Natural killer cell (primary cell): Measurements from ENCODE around the gene SLC6A17. TPM values are rescaled to one million over a fixed set of nuclear protein-coding genes. Genes with fewer than 3 reads are reported as not detected.
A peak's percentile ranks its signal among the peaks of the same experiment; 100 is the strongest.

Experiments
- ATAC-seq, 3 donors: fragments of 150-1000 bp in 2 of 3; fragments of 200-7000 bp in 1 of 3; cut with Tn5 transposase; 1 replicate in 1 of 3; 2 replicates in 2 of 3; pipeline ENCODE4 v1.10.0; 2021; ENCODE audit warnings: mild to moderate bottlenecking in 2 of 3, moderate library complexity in 2 of 3
- DNase-seq, 2 donors: peaks; one replicate each; pipeline versions ENCODE4 v3.0.0 to v3.0.0-alpha.2; 2013 to 2021; ENCODE audit warnings: mixed read lengths in 1 of 2
- H3K27ac ChIP-seq: one replicate; pipeline ENCODE4 v1.5.1; 2013; ENCODE audit warnings: mild to moderate bottlenecking, low read length
- H3K27me3 ChIP-seq: one replicate; pipeline ENCODE4 v1.6.1; 2013; ENCODE audit warnings: low read length; ENCODE audit not compliant: control insufficient read depth, insufficient read depth
- H3K36me3 ChIP-seq: one replicate; pipeline ENCODE4 v1.6.1; 2013; ENCODE audit warnings: low read length; ENCODE audit not compliant: control insufficient read depth, insufficient read depth
- H3K4me1 ChIP-seq: one replicate; pipeline ENCODE4 v1.6.1; 2013; ENCODE audit warnings: low read length; ENCODE audit not compliant: control insufficient read depth, insufficient read depth
- H3K4me3 ChIP-seq: one replicate; pipeline ENCODE4 v1.5.1; 2013; ENCODE audit warnings: low read length
- H3K9me3 ChIP-seq: one replicate; pipeline ENCODE4 v1.6.1; 2013; ENCODE audit warnings: low read length; ENCODE audit not compliant: control insufficient read depth, insufficient read depth
- H3K27ac Mint-ChIP-seq, 2 donors: one replicate each; pipeline ENCODE4 v1.8.0; 2022; ENCODE audit warnings: mild to moderate bottlenecking in 2 of 2, mixed read lengths in 2 of 2, moderate library complexity in 1 of 2
- H3K27me3 Mint-ChIP-seq, 2 donors: one replicate each; pipeline ENCODE4 v1.8.0; 2022; ENCODE audit warnings: low read depth in 2 of 2, mixed read lengths in 2 of 2
- H3K36me3 Mint-ChIP-seq: one replicate; pipeline ENCODE4 v1.8.0; 2022; ENCODE audit warnings: mixed read lengths
- H3K4me1 Mint-ChIP-seq, 2 donors: one replicate each; pipeline ENCODE4 v1.8.0; 2022; ENCODE audit warnings: mixed read lengths in 2 of 2
- H3K4me3 Mint-ChIP-seq: one replicate; pipeline ENCODE4 v1.8.0; 2022; ENCODE audit warnings: mild to moderate bottlenecking, moderate library complexity, mixed read lengths
- H3K9me3 Mint-ChIP-seq, 2 donors: one replicate each; pipeline ENCODE4 v1.8.0; 2022; ENCODE audit warnings: mixed read lengths in 2 of 2
- WGBS: methylation state at CpG from one replicate; pipeline ENCODE4 v1.1.7; 2013; ENCODE audit warnings: missing lambda C conversion rate; ENCODE audit not compliant: insufficient coverage; 5-methylcytosine and 5-hydroxymethylcytosine counted together
- intact Hi-C: fragments of 100-400 bp; cut with micrococcal nuclease; formaldehyde crosslinking; loops from one replicate; pipeline ENCODE4 v1.14.2; 2022
- total RNA-seq, 4 donors: library from RNA; stranded (reverse); fragments of 120-200 nt in 1 of 4; gene quantifications; one replicate each; pipeline versions ENCODE4 v1.2.3 to v1.2.4, GENCODE V29; 2013 to 2022
- TF ChIP-seq, protein P1 (sequence below): fragments of 200-600 bp; IDR thresholded peaks from one replicate; pipeline ENCODE4 v1.8.0; 2022; ENCODE audit warnings: antibody characterized with exemption

SLC6A17 gene
- total RNA-seq, 3 donors from 2014 or later (not counting 1 experiment from before 2014, with no cell fraction given): not detected

DNA sequence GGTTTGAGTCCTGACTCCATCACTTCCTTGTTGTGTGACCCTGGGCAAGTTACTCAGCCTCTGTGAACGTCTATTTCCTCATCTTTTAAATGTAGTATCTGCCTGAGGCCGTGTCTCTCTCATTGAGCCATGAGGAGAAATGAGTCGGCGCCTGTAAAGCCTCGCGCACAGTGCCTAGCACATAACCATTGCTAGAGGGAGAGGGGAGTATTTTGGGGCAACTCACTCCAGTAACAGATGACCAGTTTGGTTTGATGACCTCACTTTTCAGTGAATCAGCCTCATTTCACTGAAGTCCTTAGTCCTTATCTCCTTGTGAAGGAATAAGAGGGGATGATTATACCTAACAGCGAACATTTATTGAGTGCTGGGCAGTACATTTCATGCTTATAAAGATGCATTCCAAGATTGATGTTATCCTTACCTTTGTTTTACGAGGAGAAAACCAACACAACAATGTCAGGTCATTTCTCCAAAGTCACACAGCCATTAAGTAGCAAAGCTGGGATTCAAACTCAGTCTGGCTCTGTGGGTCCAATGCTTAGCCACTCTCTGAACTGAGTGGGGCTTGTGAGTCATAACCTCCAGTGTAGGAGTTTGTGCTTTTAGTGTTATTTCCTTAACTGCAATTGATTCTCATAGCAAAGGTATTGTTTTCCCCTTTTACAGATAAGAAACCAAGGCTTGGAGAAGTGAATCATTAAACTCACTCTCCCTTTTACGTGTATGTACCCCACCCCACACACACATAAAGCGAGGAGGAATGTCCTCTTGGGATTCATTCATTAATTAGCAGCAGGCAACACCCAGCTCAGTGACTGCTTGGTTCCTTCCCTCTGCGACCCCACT is 85.8 kb downstream of the SLC6A17 start:
- no peak overlapping the region for H3K4me3 ChIP-seq
- peaks cover 0 to 4% of the 10 kb centered on the region in 2 donors for H3K27me3 Mint-ChIP-seq
- H3K36me3 Mint-ChIP-seq: no peaks in the 10 kb centered on the region
- no peaks in the 10 kb centered on the region for H3K4me1 ChIP-seq
- no peaks in the 10 kb centered on the region for H3K9me3 Mint-ChIP-seq
- intact Hi-C loops: no loop called here
- WGBS: 68% methylated on average over 11 of the region's 11 CpGs
- no peak overlapping the region for H3K27ac Mint-ChIP-seq
- TF ChIP-seq, protein P1, sequence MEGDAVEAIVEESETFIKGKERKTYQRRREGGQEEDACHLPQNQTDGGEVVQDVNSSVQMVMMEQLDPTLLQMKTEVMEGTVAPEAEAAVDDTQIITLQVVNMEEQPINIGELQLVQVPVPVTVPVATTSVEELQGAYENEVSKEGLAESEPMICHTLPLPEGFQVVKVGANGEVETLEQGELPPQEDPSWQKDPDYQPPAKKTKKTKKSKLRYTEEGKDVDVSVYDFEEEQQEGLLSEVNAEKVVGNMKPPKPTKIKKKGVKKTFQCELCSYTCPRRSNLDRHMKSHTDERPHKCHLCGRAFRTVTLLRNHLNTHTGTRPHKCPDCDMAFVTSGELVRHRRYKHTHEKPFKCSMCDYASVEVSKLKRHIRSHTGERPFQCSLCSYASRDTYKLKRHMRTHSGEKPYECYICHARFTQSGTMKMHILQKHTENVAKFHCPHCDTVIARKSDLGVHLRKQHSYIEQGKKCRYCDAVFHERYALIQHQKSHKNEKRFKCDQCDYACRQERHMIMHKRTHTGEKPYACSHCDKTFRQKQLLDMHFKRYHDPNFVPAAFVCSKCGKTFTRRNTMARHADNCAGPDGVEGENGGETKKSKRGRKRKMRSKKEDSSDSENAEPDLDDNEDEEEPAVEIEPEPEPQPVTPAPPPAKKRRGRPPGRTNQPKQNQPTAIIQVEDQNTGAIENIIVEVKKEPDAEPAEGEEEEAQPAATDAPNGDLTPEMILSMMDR: no peak
- ATAC-seq: peak in 1 of 3 donors; percentile 50
- H3K9me3 ChIP-seq: no peaks in the 10 kb centered on the region
- H3K4me3 Mint-ChIP-seq: no peak overlapping the region
- no peak overlapping the region for H3K27ac ChIP-seq
- no peaks in the 10 kb centered on the region for H3K4me1 Mint-ChIP-seq
- DNase-seq: no peak
- no peaks in the 10 kb centered on the region for H3K36me3 ChIP-seq
- no peaks in the 10 kb centered on the region for H3K27me3 ChIP-seq

DNA sequence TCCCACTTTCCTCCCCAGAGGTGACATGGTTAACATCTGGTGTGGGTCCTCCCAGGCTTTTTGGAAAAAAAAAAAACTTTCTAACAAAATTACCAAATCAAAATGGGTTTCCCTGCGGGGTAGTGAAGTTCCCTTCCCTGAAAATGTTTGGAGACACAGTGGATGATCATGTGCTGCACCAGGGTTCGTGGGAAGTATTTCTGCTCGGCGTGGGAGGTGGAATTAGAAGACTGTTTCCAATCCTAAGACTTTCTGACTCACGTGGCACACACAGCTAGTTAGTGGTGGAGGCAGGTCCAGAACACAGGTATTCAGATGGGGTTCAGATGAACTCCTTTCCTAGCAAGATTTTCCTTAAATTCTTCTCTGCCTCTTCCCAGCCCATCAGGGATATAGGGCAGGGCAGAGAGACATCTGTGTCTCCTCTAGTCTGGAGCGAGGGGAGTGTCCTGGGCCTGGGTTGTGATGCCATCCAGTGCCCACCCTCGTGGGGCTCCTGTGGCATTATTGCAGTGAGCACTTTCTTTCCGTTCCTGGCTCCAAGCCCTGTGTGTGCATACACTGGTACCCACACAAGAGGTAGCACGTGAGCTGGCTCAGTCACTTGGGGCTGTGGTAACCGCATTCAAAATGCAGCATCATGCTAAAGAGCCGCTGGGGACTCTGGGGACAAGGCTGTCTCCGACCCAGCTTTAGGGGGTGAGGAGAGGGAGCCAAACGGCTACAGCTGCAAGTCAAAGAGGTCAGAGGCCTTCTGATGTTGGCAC is 87.3 kb downstream of the SLC6A17 start:
- 74% methylated on average over 13 of the region's 13 CpGs for WGBS
- TF ChIP-seq, protein P1: no peak

DNA sequence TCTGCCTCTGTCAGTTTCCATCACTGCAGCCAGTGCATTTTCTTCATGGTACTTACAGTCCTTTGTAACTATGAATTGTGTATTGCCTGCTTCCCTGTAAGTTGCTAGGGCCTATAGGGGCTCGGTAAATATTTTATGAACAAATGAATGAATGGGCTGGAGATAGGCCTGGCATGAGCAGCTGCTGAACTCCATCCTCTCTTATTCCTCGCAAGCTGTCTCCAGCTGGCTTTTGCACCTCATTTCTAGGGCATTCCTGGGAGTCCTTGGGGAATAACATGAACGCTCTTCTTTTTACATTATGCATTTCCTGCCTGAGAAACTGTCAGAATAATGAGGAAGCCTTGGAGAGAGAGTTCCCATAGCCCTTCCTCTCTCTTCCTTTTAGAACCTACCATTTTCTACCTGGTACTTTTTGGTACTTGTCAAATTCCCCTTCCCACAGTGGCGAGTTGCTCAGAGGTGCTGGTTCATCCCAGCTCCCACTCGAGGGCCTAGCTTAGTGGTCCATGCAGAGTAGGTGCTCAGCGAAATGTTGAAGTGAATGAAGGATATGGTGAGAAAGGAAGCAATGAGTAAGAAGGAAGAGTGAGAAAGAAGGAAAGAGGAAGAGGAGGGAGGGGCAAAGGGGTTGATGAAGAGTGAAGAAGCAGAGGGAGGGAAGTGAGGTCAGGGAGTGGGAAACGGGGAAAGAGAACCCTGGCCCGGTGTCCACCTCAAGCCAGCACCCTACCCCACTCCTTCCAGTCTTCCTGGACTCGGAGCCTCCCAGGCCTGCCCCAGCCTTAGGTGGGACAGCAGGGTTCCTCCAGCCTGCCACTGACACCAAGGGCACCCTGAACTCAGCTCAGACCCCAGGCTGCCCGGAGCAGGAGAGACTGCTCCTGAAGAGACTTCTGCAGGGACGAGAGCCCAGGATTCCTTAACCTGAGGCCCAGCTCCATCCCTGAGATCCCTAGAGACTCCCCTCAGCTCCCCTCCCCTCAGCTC is 89.4 kb downstream of the SLC6A17 start:
- WGBS: 79% methylated on average over 11 of the region's 11 CpGs
- Mint-ChIP-seq H3K4me3 (no peak overlapping the region), H3K36me3 (no peaks in the 10 kb centered on the region), H3K27me3 (peaks cover 5 to 22% of the 10 kb centered on the region in 2 donors), H3K4me1 (no peaks in the 10 kb centered on the region), H3K27ac (peak overlapping the region in 1 of 2 donors; percentile 55), H3K9me3 (no peaks in the 10 kb centered on the region)
- no peak for DNase-seq
- no peak for ATAC-seq
- TF ChIP-seq, protein P1: no peak
- H3K27me3 ChIP-seq: no peaks in the 10 kb centered on the region
- H3K4me3 ChIP-seq: no peak overlapping the region
- H3K4me1 ChIP-seq: peaks cover 8% of the 10 kb centered on the region
- no peaks in the 10 kb centered on the region for H3K36me3 ChIP-seq
- no peak overlapping the region for H3K27ac ChIP-seq
- intact Hi-C loops: no loop called here
- no peaks in the 10 kb centered on the region for H3K9me3 ChIP-seq

More for the DNA sequence above, 87.3 kb downstream of the SLC6A17 start:
- Mint-ChIP-seq H3K27ac (no peak overlapping the region), H3K9me3 (no peaks in the 10 kb centered on the region), H3K36me3 (no peaks in the 10 kb centered on the region), H3K27me3 (peaks cover 5 to 19% of the 10 kb centered on the region in 2 donors), H3K4me3 (no peak overlapping the region), H3K4me1 (no peaks in the 10 kb centered on the region)
- no peak overlapping the region for H3K27ac ChIP-seq
- DNase-seq (no peak), ATAC-seq (no peak)
- intact Hi-C loops: no loop called here
- H3K36me3 ChIP-seq: no peaks in the 10 kb centered on the region
- no peaks in the 10 kb centered on the region for H3K27me3 ChIP-seq
- no peaks in the 10 kb centered on the region for H3K9me3 ChIP-seq
- no peak overlapping the region for H3K4me3 ChIP-seq
- H3K4me1 ChIP-seq: no peaks in the 10 kb centered on the region
